NK-92 (cell line): ENCODE data around the gene AVPI1.

Experiments used
- DNase-seq: peaks from one replicate; lab custom pipeline; 2025; ENCODE audit not compliant: unreplicated experiment; lab: John Stamatoyannopoulos, UW

Gene AVPI1

GRCh38 chr10:97686962-97687784, at the start of gene AVPI1:
Gene AVPI1, minus strand, starts transcription at chr10:97687241. Its CDS starts 7,336 bp downstream, at chr10:97679905.
- DNase-seq = peak; percentile 53

- no peak for DNase-seq
Observed at GRCh38 chr10:97736403-97736901, 49.4 kb upstream of the AVPI1 start.

- no peak for DNase-seq
Observed at GRCh38 chr10:97734021-97734420, 47.0 kb upstream of the AVPI1 start.

GRCh38 chr10:97733256-97733655, 46.2 kb upstream of the AVPI1 start:
- no peak for DNase-seq

- DNase-seq = no peak
Observed at GRCh38 chr10:97732052-97732359, 45.0 kb upstream of the AVPI1 start.

- no peak for DNase-seq
Observed at GRCh38 chr10:97731346-97732051, 44.5 kb upstream of the AVPI1 start.

- no peak for DNase-seq
Observed at GRCh38 chr10:97729014-97729413, 42.0 kb upstream of the AVPI1 start.

GRCh38 chr10:97726636-97727178, 39.7 kb upstream of the AVPI1 start:
- DNase-seq = no peak

- no peak for DNase-seq
Observed at GRCh38 chr10:97724341-97724941, 37.4 kb upstream of the AVPI1 start.

GRCh38 chr10:97723001-97723400, 36.0 kb upstream of the AVPI1 start:
- no peak for DNase-seq

- no peak for DNase-seq
Observed at GRCh38 chr10:97721871-97722780, 35.1 kb upstream of the AVPI1 start.

- no peak for DNase-seq
Observed at GRCh38 chr10:97719602-97720001, 32.6 kb upstream of the AVPI1 start.

- DNase-seq = no peak
Observed at GRCh38 chr10:97718659-97719142, 31.7 kb upstream of the AVPI1 start.

- no peak for DNase-seq
Observed at GRCh38 chr10:97718178-97718577, 31.1 kb upstream of the AVPI1 start.

- DNase-seq = no peak
Observed at GRCh38 chr10:97717627-97718026, 30.6 kb upstream of the AVPI1 start.

- no peak for DNase-seq
Observed at GRCh38 chr10:97715259-97715874, 28.3 kb upstream of the AVPI1 start.

GRCh38 chr10:97714401-97715258, 27.6 kb upstream of the AVPI1 start:
- no peak for DNase-seq

- DNase-seq = no peak
Observed at GRCh38 chr10:97713826-97714400, 26.9 kb upstream of the AVPI1 start.

GRCh38 chr10:97713339-97713825, 26.3 kb upstream of the AVPI1 start, which contains the start of gene MARVELD1:
Gene MARVELD1, plus strand, starts transcription at chr10:97713730. Its CDS starts 147 bp downstream, at chr10:97713877.
- no peak for DNase-seq
